ENCODE data around the gene UNC93A. TPM values are rescaled to one million over a fixed set of nuclear protein-coding genes. Genes with fewer than 3 reads are reported as not detected.
"Not testable (repeated sequence)": the region's sequence is repeated elsewhere in the genome, so short reads cannot be mapped to it uniquely, and the experiment has no call there.

The UNC93A gene
- polyA plus RNA-seq, 1 experiment = not detected

GRCh38 chr6:167275001-167275400 lies 16.1 kb upstream of the UNC93A start:
- Histone ChIP-seq H3K27ac (ENCODE audit: low read depth, low read length) (no peak overlapping the region), H3K9me3 (ENCODE audit: control insufficient read depth, insufficient read depth, low read length) (peaks cover 46% of the 10 kb centered on the region), H3K27me3 (ENCODE audit: control insufficient read depth, insufficient read depth, low read length) (no peaks in the 10 kb centered on the region), H3K4me3 (ENCODE audit: low read depth, low read length) (no peak overlapping the region)
- DNase-seq (ENCODE audit: low read depth, low spot score) = no peak
- POLR2A ChIA-PET = no interaction called here
- TF ChIP-seq CTCF (IDR thresholded peaks at IDR 0.05; ENCODE audit: low read depth, low read length) = no peak
- CTCF ChIA-PET = no interaction called here

- TF ChIP-seq CTCF (IDR thresholded peaks at IDR 0.05; ENCODE audit: low read depth, low read length) = no peak
- no peak for DNase-seq (ENCODE audit: low read depth, low spot score)
- no peak overlapping the region for H3K27ac ChIP-seq (ENCODE audit: low read depth, low read length)
- H3K4me3 ChIP-seq (ENCODE audit: low read depth, low read length) = no peak overlapping the region
- ChIA-PET POLR2A (no interaction called here), CTCF (no interaction called here)
- H3K27me3 ChIP-seq (ENCODE audit: control insufficient read depth, insufficient read depth, low read length) = no peaks in the 10 kb centered on the region
- peaks cover 44% of the 10 kb centered on the region for H3K9me3 ChIP-seq (ENCODE audit: control insufficient read depth, insufficient read depth, low read length)
Observed at GRCh38 chr6:167275436-167275835, 15.7 kb upstream of the UNC93A start.

- TF ChIP-seq CTCF (IDR thresholded peaks at IDR 0.05; ENCODE audit: low read depth, low read length) = no peak
- POLR2A ChIA-PET = no interaction called here
- Histone ChIP-seq H3K27ac (ENCODE audit: low read depth, low read length) (no peak overlapping the region), H3K4me3 (ENCODE audit: low read depth, low read length) (no peak overlapping the region), H3K9me3 (ENCODE audit: control insufficient read depth, insufficient read depth, low read length) (peaks cover 46% of the 10 kb centered on the region), H3K27me3 (ENCODE audit: control insufficient read depth, insufficient read depth, low read length) (no peaks in the 10 kb centered on the region)
- CTCF ChIA-PET = no interaction called here
- no peak for DNase-seq (ENCODE audit: low read depth, low spot score)
Observed at GRCh38 chr6:167276772-167277533, 14.2 kb upstream of the UNC93A start.

- POLR2A ChIA-PET; H3K27ac ChIP-seq (ENCODE audit: low read depth, low read length); CTCF ChIA-PET; DNase-seq (ENCODE audit: low read depth, low spot score); H3K27me3 ChIP-seq (ENCODE audit: control insufficient read depth, insufficient read depth, low read length); H3K4me3 ChIP-seq (ENCODE audit: low read depth, low read length): not testable (repeated sequence)
- H3K9me3 ChIP-seq (ENCODE audit: control insufficient read depth, insufficient read depth, low read length) = peaks cover 43% of the 10 kb centered on the region
Observed at GRCh38 chr6:167278173-167278940, 12.8 kb upstream of the UNC93A start.

GRCh38 chr6:167279766-167280446 lies 11.2 kb upstream of the UNC93A start:
- ChIA-PET CTCF (no interaction called here), POLR2A (no interaction called here)
- peaks cover 42% of the 10 kb centered on the region for H3K9me3 ChIP-seq (ENCODE audit: control insufficient read depth, insufficient read depth, low read length)
- H3K27ac ChIP-seq (ENCODE audit: low read depth, low read length) = no peak overlapping the region
- no peak for TF ChIP-seq CTCF (IDR thresholded peaks at IDR 0.05; ENCODE audit: low read depth, low read length)
- H3K27me3 ChIP-seq (ENCODE audit: control insufficient read depth, insufficient read depth, low read length) = no peaks in the 10 kb centered on the region
- no peak overlapping the region for H3K4me3 ChIP-seq (ENCODE audit: low read depth, low read length)
- DNase-seq (ENCODE audit: low read depth, low spot score) = no peak

GRCh38 chr6:167280466-167280865 lies 10.6 kb upstream of the UNC93A start:
- H3K27ac ChIP-seq (ENCODE audit: low read depth, low read length); H3K4me3 ChIP-seq (ENCODE audit: low read depth, low read length); POLR2A ChIA-PET; H3K27me3 ChIP-seq (ENCODE audit: control insufficient read depth, insufficient read depth, low read length); DNase-seq (ENCODE audit: low read depth, low spot score); CTCF ChIA-PET: not testable (repeated sequence)
- peaks cover 42% of the 10 kb centered on the region for H3K9me3 ChIP-seq (ENCODE audit: control insufficient read depth, insufficient read depth, low read length)

All from AG04450 (cell line).